HT-29 (cell line): ENCODE measurements around the gene RAET1L. TPM values are rescaled to one million over a fixed set of nuclear protein-coding genes. Genes with fewer than 3 reads are reported as not detected.
"Not testable (repeated sequence)": the region's sequence is repeated elsewhere in the genome, so short reads cannot be mapped to it uniquely, and the experiment has no call there.

Experiments used
- DNase-seq: peaks from one replicate; pipeline ENCODE4 v3.0.0-alpha.2; 2015; ENCODE audit warnings: low spot score
- total RNA-seq: library from RNA; depleted of rRNA; stranded (reverse); fragments of >200 nt; shearing (Covaris generic); gene quantifications from 2 replicates; pipeline ENCODE4 v1.2.3, GENCODE V29; 2014

The RAET1L gene
- total RNA-seq, 1 experiment from 2014 or later: 1.5 TPM

- DNase-seq: no peak
Observed at GRCh38 chr6:150044621-150045145, 19.4 kb upstream of the RAET1L start.

DNA sequence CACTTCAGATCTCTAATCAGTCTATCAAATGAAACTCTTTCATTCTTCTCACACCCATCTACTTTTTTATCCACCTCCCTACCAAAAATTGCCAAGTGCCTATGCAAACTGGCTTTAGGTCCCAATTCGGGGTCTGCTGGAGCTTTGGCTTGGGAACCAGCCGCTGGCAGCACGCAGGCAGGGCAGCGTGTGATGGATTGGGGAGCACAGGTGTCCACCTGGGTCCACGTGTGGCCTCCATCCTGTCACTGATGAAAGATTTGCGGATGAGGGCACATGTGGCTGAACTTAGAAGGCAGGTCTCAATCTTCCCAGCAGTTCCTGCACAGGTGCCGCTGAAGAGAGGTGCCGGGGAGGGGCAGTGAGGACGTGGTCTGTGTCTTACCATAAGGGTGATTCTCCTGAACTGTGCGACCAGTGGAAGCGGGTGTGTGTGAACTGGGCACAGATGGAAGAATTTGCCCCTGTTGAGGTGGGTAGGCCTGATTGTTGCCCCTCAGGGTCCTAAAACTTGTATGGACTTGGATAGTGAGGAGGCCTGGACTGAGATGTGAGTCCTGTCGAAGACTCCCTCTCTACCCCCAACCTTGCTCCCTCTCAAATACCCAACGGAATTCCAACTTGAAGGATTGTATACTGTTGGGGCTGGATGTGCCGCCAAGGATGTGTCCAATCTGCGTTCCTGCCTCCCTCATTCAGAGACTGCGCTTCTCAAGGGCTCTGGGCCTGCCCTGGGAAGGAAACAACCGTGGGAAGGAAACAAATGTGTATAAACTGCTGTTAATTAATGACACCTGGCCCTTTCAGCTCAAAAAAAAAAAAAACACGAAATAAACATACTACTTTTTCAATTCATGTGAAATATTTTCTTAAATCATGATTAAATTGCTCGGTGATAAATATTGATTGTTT lies 18.4 kb upstream of the RAET1L start:
- no peak for DNase-seq

GRCh38 chr6:150043096-150043495 lies 17.8 kb upstream of the RAET1L start:
- DNase-seq: no peak

GRCh38 chr6:150038202-150039062 lies 13.1 kb upstream of the RAET1L start:
- no peak for DNase-seq

DNA sequence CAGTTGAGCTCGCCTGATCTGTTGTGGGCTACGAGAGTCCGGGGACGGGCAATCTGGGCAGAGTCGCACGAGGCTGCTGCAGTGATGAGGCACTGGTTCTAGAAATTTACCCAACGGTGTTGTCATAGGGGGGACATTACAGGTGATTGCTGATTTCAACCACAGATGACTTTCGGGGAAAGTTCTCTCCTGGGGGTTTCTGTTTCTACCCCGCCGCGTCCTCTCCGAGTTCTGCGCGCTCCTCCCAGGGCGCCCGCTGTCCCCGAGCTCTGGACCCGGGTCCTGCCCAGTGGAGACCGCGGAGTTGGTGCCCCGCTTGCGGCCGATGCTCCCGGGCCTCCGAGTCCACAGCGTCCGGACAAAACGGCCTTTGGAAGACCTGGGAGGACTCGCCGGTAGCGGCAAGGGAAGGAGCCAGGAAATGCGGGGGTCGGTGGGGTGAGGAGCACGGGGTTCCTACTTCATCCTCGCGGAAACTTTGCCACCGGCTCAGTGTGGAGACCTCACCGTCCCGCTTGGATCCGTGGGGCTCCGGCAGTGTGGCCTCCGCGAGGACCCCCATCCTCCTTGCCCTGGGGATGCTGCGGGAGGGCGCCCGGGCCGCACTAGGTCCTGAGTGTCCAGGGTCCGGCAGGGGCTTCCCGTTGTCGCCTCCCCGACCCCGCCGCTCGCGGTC lies 12.3 kb upstream of the RAET1L start:
- no peak for DNase-seq

DNA sequence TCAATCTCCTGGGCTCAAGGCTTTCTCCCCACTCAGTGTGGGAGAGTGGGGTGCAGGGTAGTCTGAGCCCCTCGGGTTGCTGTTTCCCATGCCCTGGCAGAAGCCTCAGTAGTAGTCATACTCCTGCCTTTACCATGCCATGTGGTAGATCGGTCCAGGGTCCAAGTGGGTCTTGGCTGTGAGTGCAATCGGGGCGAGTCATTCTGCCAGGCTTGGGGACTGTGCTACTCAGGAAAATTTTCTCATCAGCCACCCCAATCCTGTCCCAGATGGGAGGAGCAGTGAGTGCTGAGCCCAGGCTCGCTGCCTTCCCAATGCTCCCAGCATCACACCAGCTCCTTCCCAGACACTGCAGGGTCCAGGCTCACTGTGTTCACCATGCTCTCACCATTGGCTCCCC lies 10.7 kb upstream of the RAET1L start:
- DNase-seq: no peak

GRCh38 chr6:150033207-150033771 lies 8.0 kb upstream of the RAET1L start:
- no peak for DNase-seq

DNA sequence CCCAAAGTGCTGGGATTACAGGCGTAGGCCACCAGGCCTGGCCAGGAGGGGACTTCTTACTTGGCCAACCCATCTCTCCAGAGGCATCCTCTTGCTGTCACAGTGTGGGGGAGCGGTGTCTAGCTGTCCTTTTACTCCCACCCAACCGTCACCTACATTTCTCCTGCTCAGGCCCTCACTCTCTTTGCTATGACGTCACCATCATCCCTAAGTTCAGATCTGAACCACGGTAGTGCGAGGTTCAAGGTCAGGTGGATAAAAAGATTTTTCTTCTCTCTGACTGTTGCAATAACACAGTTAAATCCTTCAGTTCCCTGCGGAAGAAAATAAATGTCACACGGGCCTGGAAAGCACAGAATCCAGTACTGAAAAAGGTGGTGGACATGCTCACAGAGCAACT lies 7.3 kb upstream of the RAET1L start:
- no peak for DNase-seq

GRCh38 chr6:150030611-150031010 lies 5.3 kb upstream of the RAET1L start:
- no peak for DNase-seq

DNA sequence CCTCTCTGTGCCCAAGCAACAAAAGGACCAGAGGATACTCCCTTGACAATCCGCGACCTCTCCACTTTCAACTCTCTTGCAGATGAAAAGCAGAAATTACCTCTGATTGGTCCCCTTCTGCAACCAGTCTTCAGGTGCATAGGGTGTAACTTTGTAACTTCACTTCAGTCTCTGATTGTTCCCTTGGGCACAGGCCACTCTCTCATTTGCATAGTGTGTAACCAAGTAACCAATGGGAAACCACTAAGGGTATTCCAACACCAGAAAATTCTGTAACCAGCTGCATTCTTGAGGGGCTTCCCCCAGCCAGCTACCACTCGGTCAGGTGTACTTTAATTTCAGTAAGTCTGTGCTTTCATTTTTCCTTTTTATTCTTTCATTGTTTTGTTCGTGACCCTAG lies 4.4 kb upstream of the RAET1L start:
- DNase-seq: no peak

DNA sequence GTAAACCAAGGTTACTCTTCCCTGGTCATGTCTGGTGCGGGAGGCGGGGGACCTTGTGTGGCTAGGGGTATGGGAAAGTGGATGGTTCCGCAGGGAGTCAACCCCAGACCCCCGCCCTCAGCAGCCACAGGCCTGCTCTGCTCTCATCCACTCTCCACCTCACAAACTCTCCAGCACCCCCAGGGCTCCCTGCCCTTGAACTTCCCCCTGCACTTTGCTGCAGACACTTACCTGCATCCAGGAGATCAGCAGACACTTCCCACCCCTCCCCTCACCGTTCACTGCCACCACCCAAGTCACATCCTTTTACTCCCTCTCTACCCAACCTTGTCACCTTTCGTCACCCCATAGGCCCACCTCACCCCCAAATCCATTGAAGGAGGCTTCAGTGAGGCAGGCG lies 3.9 kb upstream of the RAET1L start:
- no peak for DNase-seq

GRCh38 chr6:150028799-150029198 lies 3.5 kb upstream of the RAET1L start:
- no peak for DNase-seq

DNA sequence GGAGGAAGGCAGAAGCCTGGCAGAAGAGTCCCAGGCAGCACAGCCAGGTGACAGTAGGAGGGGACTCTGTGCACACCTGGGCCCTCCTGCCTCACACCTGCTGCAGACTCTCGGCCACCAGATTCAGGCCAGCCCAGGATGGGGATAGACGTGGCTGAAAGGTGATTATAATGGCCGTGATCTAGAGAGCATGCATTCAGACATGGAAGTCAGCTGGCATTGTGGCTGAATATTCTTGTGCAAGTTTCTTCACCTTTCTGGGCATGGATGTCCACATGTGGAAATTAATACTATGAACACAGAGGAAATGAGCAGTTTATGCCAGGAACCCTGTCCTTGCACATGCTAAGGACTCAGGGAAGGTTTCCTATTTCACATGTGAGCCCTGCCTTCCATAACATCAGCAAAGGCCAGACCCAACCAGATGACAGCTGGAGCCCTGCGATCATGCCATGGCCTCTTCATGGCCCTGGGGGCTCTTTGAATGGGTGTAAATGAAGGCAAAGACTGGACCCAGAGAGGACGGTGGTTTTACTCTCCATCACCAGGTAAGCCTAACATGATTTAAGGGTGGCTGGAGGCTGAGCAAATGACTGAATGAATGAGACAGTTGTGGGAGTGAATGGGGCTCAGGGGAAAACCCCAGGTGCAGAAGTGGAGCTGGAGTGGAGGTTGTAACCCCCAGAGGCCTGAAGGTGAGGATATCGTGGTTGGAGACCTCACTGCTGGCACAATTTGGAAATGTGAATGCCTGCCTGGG lies 2.7 kb upstream of the RAET1L start:
- no peak for DNase-seq

DNA sequence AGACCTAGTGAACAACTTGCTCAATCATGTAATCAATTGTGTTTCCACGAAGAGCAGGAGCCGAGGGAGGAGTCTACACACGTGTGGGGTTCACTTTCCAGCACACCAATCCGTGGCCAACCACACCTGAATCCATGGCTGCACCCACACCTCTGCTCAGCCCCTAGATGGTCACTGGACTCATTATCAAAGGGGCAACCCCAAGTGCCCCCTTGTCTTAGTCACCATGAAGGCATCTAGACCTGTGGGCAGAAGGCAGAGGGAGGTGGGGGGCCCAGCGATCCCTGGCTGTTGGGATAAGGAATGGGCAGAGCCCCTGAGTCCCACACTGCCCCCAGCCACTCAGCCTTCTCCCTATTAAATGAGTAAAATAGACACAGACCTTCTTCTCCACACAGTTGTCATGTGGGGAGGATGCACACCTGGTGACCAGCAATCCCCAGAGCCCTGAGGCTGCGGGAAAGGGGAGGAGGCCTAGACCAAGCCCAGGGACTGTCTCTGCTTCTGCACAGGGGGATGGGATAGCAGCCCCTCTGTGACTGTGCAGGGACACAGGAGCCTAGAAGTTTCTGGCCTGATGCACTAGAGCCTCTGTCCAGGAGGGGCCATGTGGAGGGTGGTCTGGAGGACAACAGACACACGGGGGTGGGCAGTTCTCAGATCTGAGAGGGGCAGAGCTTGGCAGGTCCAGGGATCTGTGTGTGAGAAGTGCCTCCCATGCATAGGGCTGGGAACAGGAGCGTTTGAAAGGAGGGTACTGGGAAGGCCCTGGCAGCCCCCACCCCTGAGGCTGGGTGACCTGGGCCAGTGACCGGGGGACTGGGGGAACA lies 1.9 kb upstream of the RAET1L start:
- DNase-seq: no peak

GRCh38 chr6:150024646-150025155 lies 631 bp downstream of the RAET1L start:
- DNase-seq: no peak

DNA sequence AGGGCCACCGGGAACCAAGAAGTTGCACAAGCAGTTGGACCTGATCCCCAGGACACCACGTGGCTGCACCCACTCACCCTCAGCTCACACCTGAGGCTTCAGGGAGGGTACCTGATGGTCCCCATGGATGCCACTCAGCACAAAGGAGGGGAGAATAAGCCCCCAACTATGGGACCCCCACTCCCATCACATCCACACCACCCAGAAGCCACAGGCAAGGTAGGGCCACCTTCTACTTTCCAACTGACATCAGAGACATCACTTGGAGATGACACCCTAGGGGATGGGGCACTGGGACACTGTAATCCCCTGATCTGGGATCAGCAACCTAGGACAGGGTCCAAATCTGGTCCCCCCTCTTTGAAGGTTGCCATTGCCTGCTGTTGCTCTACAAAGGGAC lies 1.3 kb downstream of the RAET1L start:
- not testable (repeated sequence) for DNase-seq

DNA sequence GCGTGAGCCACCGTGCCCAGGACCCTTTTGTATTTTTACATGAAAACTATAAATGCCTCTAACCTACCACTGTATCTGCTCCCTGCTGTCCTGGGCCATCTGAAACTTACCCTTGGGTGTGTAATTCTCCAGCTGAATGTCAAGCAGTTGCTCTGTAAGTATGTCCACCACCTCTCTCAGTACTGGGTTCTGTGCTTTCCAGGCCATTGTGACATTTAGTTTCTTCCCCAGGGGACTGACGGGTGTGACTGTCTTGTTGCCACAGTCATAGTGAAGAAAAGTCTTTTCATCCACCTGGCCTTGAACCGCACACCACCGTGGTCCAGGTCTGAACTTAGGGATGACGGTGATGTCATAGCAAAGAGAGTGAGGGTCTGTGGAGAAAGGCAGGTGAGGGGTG lies 3.5 kb downstream of the RAET1L start:
- DNase-seq: not testable (repeated sequence)

DNA sequence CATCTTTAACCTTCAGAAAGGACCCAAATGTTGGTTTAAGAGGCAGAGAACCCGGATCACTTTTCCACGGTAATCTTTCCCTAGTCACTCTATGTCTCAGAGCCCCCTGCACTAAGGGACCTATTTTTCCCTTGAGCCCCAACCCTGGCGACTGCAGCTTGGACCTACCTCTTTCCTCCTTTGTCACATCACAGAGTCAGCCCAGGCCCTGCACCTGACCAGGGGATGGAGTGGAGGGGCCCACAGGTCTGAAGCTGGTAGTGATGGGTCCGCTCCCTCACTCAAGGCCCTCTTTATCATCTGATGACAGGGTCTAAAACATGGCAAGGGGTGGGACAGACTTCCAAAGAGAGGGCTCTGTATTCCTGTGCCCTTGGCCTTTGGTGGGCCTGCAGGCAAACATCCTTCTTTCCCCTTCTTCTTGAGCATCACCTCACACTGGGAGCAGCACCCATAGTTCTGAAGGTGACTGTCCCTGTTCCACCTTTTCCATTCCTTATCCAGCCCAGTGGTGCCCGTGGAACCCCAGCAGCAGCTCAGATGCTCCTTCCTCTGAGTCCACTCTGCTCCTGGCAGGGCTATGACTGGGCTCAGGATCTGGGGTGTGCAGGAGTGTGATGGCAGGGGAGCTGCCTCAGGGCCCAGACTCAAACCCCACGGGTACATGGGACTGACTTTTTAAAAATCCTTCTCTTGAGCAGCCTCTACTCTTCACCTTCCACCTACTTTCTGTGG lies 6.3 kb downstream of the RAET1L start:
- no peak for DNase-seq

DNA sequence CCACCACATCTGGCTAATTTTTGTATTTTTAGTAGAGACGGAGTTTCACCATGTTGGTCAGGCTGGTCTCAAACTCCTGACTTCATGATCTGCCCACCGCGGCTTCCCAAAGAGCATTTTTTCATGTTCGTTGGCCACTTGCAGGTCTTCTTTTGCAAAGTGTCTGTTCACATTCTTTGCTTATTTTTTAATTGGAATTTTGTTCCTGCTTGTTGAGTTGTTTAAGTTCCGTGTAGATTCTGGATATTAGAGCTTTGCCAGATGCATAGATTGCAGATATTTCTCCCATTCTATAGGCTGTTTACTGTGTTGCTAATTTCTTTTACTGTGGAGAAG lies 8.2 kb downstream of the RAET1L start:
- not testable (repeated sequence) for DNase-seq
